H1 (cell line): ENCODE results near the gene UBTD2. TPM values are rescaled to one million over a fixed set of nuclear protein-coding genes. Genes with fewer than 3 reads are reported as not detected.

Source experiments
- CTCF ChIA-PET: fragments of 300-600 bp; sonication (Branson Sonifier 250); formaldehyde crosslinking; loops from one replicate; lab custom pipeline; 2021; ENCODE audit not compliant: partially characterized antibody; lab: Charles Lee
- POLR2A ChIA-PET: fragments of 300-600 bp; sonication (Branson Sonifier 250); formaldehyde crosslinking; loops from one replicate; lab custom pipeline; 2021; ENCODE audit warnings: inconsistent platforms; ENCODE audit not compliant: partially characterized antibody; lab: Charles Lee
- DNase-seq, 2 experiments: peaks; one replicate each; pipeline versions ENCODE4 v3.0.0 to v3.0.0-alpha.2; 2010 to 2022; ENCODE audit warnings: low spot score in 2 of 2, low read depth in 1 of 2, mixed read lengths in 1 of 2
- FAIRE-seq: peaks from 2 replicates; lab custom pipeline; 2011; peaks lifted over from hg19 to GRCh38; lab: Jason Lieb, UNC
- H2AFZ ChIP-seq: 2 replicates; pipeline ENCODE4 v1.8.1; 2012; ENCODE audit warnings: low read length, inconsistent platforms
- H2AK5ac ChIP-seq: 2 replicates; pipeline ENCODE4 v1.6.1; 2013; ENCODE audit warnings: low read depth, low read length
- H2BK120ac ChIP-seq: replicated peaks from 2 replicates; pipeline ENCODE3; 2013; ENCODE audit warnings: low read depth, low read length, inconsistent platforms
- H2BK12ac ChIP-seq: 2 replicates; pipeline ENCODE4 v1.6.1; 2013; ENCODE audit warnings: low read depth, low read length
- H2BK15ac ChIP-seq: 2 replicates; pipeline ENCODE4 v1.6.1; 2013; ENCODE audit warnings: low read length
- H2BK20ac ChIP-seq: 2 replicates; pipeline ENCODE4 v1.6.1; 2013; ENCODE audit warnings: low read length
- H2BK5ac ChIP-seq: 2 replicates; pipeline ENCODE4 v1.6.1; 2013; ENCODE audit warnings: low read depth, low read length
- H3K14ac ChIP-seq: 2 replicates; pipeline ENCODE4 v1.6.1; 2013; ENCODE audit warnings: inconsistent platforms; ENCODE audit not compliant: insufficient read length
- H3K18ac ChIP-seq: 2 replicates; pipeline ENCODE4 v1.6.1; 2013; ENCODE audit warnings: low read length; ENCODE audit errors: extremely low read depth
- H3K23ac ChIP-seq: 2 replicates; pipeline ENCODE4 v1.6.1; 2013; ENCODE audit warnings: inconsistent platforms; ENCODE audit not compliant: insufficient read length
- H3K23me2 ChIP-seq: 2 replicates; pipeline ENCODE4 v1.6.1; 2013; ENCODE audit warnings: low read depth, low read length
- H3K27ac ChIP-seq: 2 replicates; pipeline ENCODE4 v1.6.1; 2011; ENCODE audit warnings: low read depth, low read length, inconsistent platforms
- H3K27me3 ChIP-seq, 4 experiments: replicated peaks in 1 of 4; 1 replicate in 1 of 4; 2 replicates in 3 of 4; pipeline versions ENCODE4 v1.6.1 to v1.8.1; 2011 to 2013; ENCODE audit warnings: low read length in 3 of 4, mild to moderate bottlenecking in 3 of 4, inconsistent platforms in 2 of 4, mixed read lengths in 2 of 4, moderate library complexity in 1 of 4; ENCODE audit not compliant: control insufficient read depth in 3 of 4, insufficient read depth in 3 of 4; ENCODE audit errors: extremely low read depth in 1 of 4
- H3K36me3 ChIP-seq, 4 experiments: 2 replicates each; pipeline versions ENCODE4 v1.6.1 to v1.8.1; 2011 to 2013; ENCODE audit warnings: mild to moderate bottlenecking in 4 of 4, low read length in 3 of 4, moderate library complexity in 2 of 4, control low read depth in 1 of 4, inconsistent platforms in 1 of 4; ENCODE audit not compliant: insufficient read depth in 4 of 4, control insufficient read depth in 2 of 4
- H3K4ac ChIP-seq: replicated peaks from 2 replicates; pipeline ENCODE3; 2013; ENCODE audit warnings: low read length, low read depth, mixed read lengths, inconsistent platforms; ENCODE audit not compliant: insufficient read length
- H3K4me1 ChIP-seq, 4 experiments: replicated peaks in 1 of 4; 1 replicate in 1 of 4; 2 replicates in 3 of 4; pipeline versions ENCODE4 v1.6.1 to v1.8.1; 2011 to 2013; ENCODE audit warnings: low read length in 3 of 4, inconsistent platforms in 2 of 4, mixed read lengths in 1 of 4; ENCODE audit not compliant: insufficient read depth in 4 of 4, control insufficient read depth in 3 of 4
- H3K4me2 ChIP-seq, 2 experiments: 2 replicates each; pipeline versions ENCODE4 v1.6.1 to v1.8.1; 2011 to 2013; ENCODE audit warnings: low read depth in 2 of 2, low read length in 2 of 2, control low read depth in 1 of 2, inconsistent platforms in 1 of 2, mild to moderate bottlenecking in 1 of 2; ENCODE audit not compliant: insufficient read depth in 1 of 2
- H3K4me3 ChIP-seq, 4 experiments: fragments of 200-600, 300-600 bp in 1 of 4; sonication (generic), shearing (Covaris generic), sonication (Bioruptor Twin) in 1 of 4; 2 replicates each; pipeline versions ENCODE4 v1.5.1 to v1.8.1; 2011 to 2016; ENCODE audit warnings: low read length in 4 of 4, low read depth in 3 of 4, control low read depth in 2 of 4, inconsistent platforms in 2 of 4, mild to moderate bottlenecking in 2 of 4, mixed read lengths in 1 of 4, moderate library complexity in 1 of 4; ENCODE audit not compliant: insufficient read depth in 2 of 4; ENCODE audit errors: extremely low read depth in 1 of 4
- H3K56ac ChIP-seq: replicated peaks from 2 replicates; pipeline ENCODE3; 2013; ENCODE audit warnings: low read depth, mild to moderate bottlenecking, mixed read lengths, low read length, inconsistent platforms; ENCODE audit not compliant: insufficient read length
- H3K79me1 ChIP-seq: 2 replicates; pipeline ENCODE4 v1.6.1; 2013; ENCODE audit warnings: low read depth, low read length, control low read depth
- H3K79me2 ChIP-seq, 2 experiments: 2 replicates each; pipeline versions ENCODE4 v1.6.1 to v1.8.1; 2012 to 2013; ENCODE audit warnings: low read length in 2 of 2, mild to moderate bottlenecking in 2 of 2, inconsistent platforms in 1 of 2; ENCODE audit not compliant: insufficient read depth in 2 of 2, control insufficient read depth in 1 of 2
- H3K9ac ChIP-seq, 4 experiments: replicated peaks in 1 of 4; 1 replicate in 1 of 4; 2 replicates in 3 of 4; pipeline versions ENCODE4 v1.6.1 to v1.8.1; 2011 to 2013; ENCODE audit warnings: low read depth in 3 of 4, low read length in 3 of 4, control low read depth in 2 of 4, mild to moderate bottlenecking in 2 of 4, moderate library complexity in 2 of 4, inconsistent platforms in 1 of 4; ENCODE audit errors: extremely low read depth in 1 of 4
- H3K9me3 ChIP-seq, 2 experiments: 2 replicates each; pipeline versions ENCODE4 v1.6.1 to v1.8.1; 2012 to 2013; ENCODE audit warnings: mild to moderate bottlenecking in 2 of 2, moderate library complexity in 2 of 2, control low read depth in 1 of 2, inconsistent platforms in 1 of 2, low read depth in 1 of 2, low read length in 1 of 2, mixed read lengths in 1 of 2; ENCODE audit not compliant: insufficient read depth in 2 of 2
- H4K20me1 ChIP-seq, 2 experiments: replicated peaks in 1 of 2; 2 replicates each; pipeline versions ENCODE3 to v1.8.1; 2011 to 2013; ENCODE audit warnings: inconsistent platforms in 2 of 2, low read length in 2 of 2, mild to moderate bottlenecking in 1 of 2; ENCODE audit not compliant: insufficient read depth in 2 of 2, control insufficient read depth in 1 of 2
- H4K5ac ChIP-seq: 2 replicates; pipeline ENCODE4 v1.6.1; 2013; ENCODE audit warnings: low read length, low read depth, mixed read lengths, inconsistent platforms; ENCODE audit not compliant: insufficient read length
- H4K8ac ChIP-seq: 2 replicates; pipeline ENCODE4 v1.8.0; 2013; ENCODE audit warnings: mild to moderate bottlenecking, moderate library complexity, low read length, inconsistent platforms; ENCODE audit not compliant: insufficient read depth; ENCODE audit errors: extremely low read depth
- H4K91ac ChIP-seq: replicated peaks from 2 replicates; pipeline ENCODE3; 2013; ENCODE audit warnings: low read length, mixed read lengths, inconsistent platforms; ENCODE audit not compliant: insufficient read length
- CBX5 ChIP-seq: fragments of 300-800, 300-1000 bp; sonication (generic); IDR thresholded peaks from 2 replicates; pipeline ENCODE4 v1.7.1; 2016; ENCODE audit warnings: antibody characterized with exemption, low read length, low read depth
- CHD1 ChIP-seq: IDR thresholded peaks from 2 replicates; pipeline ENCODE4 v1.6.1; 2012; ENCODE audit warnings: low read depth, low read length, improper control_type of control experiment
- CREB1 ChIP-seq: IDR thresholded peaks from 2 replicates; pipeline ENCODE4 v1.6.1; 2012; ENCODE audit warnings: inconsistent platforms
- EP300 ChIP-seq, 2 experiments: IDR thresholded peaks; 1 replicate in 1 of 2; 2 replicates in 1 of 2; pipeline ENCODE4 v1.6.1; 2011 to 2012; ENCODE audit warnings: low read depth in 2 of 2, low read length in 2 of 2, mild to moderate bottlenecking in 2 of 2, borderline replicate concordance in 1 of 2, inconsistent platforms in 1 of 2, moderate library complexity in 1 of 2
- EZH2 ChIP-seq: fragments of 200-600 bp; sonication (generic); IDR thresholded peaks from 2 replicates; pipeline ENCODE4 v1.7.1; 2012; ENCODE audit warnings: low read depth, mild to moderate bottlenecking, moderate library complexity, low read length, inconsistent platforms; ENCODE audit not compliant: severe bottlenecking
- NRF1 ChIP-seq: IDR thresholded peaks from 2 replicates; pipeline ENCODE4 v1.6.1; 2011; ENCODE audit warnings: mild to moderate bottlenecking, low read depth, low read length, improper control_type of control experiment
- POLR2AphosphoS5 ChIP-seq: IDR thresholded peaks from 2 replicates; pipeline ENCODE4 v1.6.1; 2011; ENCODE audit warnings: low read depth, low read length
- RAD21 ChIP-seq, 2 experiments: IDR thresholded peaks in 1 of 2; conservative IDR thresholded peaks in 1 of 2; 2 replicates each; pipeline ENCODE4 v1.6.1; 2011; ENCODE audit warnings: low read depth in 2 of 2, low read length in 2 of 2, improper control_type of control experiment in 1 of 2, inconsistent platforms in 1 of 2, mild to moderate bottlenecking in 1 of 2, moderate library complexity in 1 of 2
- SAP30 ChIP-seq: fragments of 300-600 bp; sonication (generic); IDR thresholded peaks from 2 replicates; pipeline ENCODE4 v1.7.1; 2012; ENCODE audit warnings: low read length, moderate library complexity, mild to moderate bottlenecking, inconsistent platforms; ENCODE audit not compliant: insufficient read depth, insufficient replicate concordance
- SP1 ChIP-seq: IDR thresholded peaks from 2 replicates; pipeline ENCODE4 v1.6.1; 2011; ENCODE audit warnings: low read depth, low read length
- ZNF274 ChIP-seq: IDR thresholded peaks from 2 replicates; pipeline ENCODE4 v1.7.0; 2012; ENCODE audit warnings: low read length, borderline replicate concordance; ENCODE audit errors: extremely low read depth
- WGBS, 2 experiments: shearing (Covaris generic) in 1 of 2; methylation state at CpG; one replicate each; pipeline versions ENCODE4 v1.1.6 to v1.1.7; 2013 to 2015; ENCODE audit warnings: low lambda C conversion rate in 2 of 2, mixed read lengths in 2 of 2, inconsistent platforms in 1 of 2, low coverage in 1 of 2, missing lambda C conversion rate in 1 of 2; ENCODE audit not compliant: insufficient replicate concordance in 2 of 2, insufficient coverage in 1 of 2, insufficient read length in 1 of 2; ENCODE audit errors: extremely low coverage in 1 of 2, missing lambda C conversion rate in 1 of 2; 5-methylcytosine and 5-hydroxymethylcytosine counted together
- polyA plus RNA-seq, 7 experiments: library from polyadenylated mRNA; depleted of rRNA in 3 of 7; stranded (reverse) in 5 of 7; unstranded in 2 of 7; fragments of >200 nt in 5 of 7; fragments of 200-250 nt in 2 of 7; gene quantifications; 1 replicate in 5 of 7; 2 replicates in 1 of 7; 4 replicates in 1 of 7; pipeline versions ENCODE4 v1.2.1 to v1.2.3, GENCODE V29; 2011 to 2013; ENCODE audit warnings: missing spikeins in 2 of 7, mixed read lengths in 2 of 7
- total RNA-seq: library from RNA; stranded (reverse); fragmentation: NEBNext Ultra II Directional; extraction: Animal tissue kit (Norgen Biotek cat#: 25700); gene quantifications from 2 replicates; pipeline ENCODE4 v1.2.1, GENCODE V29; 2021

The UBTD2 gene
- total and polyA plus RNA-seq, 2 of the 8 experiments (the other 6 are each of a cell fraction or from before 2014, with no cell fraction given) = 14.5 to 39.2 TPM

DNA sequence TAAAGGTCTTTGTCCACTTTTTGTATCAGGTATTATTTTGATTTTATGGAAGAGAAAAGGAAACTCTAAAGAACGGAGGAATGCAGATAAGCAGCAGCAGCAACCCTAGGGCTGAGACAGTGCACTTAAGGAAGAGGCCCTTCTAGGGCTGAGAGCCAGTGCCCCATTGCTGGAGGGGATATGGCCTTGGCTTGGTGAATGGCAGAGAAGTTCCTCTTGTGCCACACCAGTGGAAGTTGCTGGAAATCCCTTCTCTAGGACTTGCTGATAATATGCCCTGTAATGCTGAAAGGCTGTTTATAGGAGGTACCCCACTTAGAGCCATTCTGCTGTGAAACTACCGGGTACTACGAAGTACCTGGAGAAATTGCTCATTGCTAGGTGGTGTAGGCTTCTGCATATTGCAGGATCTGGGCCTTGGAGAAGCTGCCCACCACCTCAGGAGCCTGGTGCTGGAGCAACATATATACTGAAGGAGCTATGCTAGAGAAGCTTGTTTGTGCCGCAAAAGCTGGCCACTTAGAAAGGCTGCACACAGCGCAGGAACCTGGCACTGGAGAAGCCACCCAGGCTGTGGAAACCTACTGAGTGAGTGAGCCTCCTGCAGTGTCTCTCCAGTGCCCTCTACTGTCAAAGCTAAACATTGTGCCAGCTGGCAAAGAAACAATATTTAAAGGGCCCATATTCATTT, 9.6 kb upstream of the UBTD2 start:
- no peaks in the 10 kb centered on the region for H3K27me3 ChIP-seq
- 84% methylated on average over 5 of the region's 5 CpGs; no CpG with 5 or more reads in 1 of the 2 experiments for WGBS, 2 experiments
- H3K79me2 ChIP-seq = no peaks in the 10 kb centered on the region
- H3K9me3 ChIP-seq = no peaks in the 10 kb centered on the region
- no peaks in the 10 kb centered on the region for H4K20me1 ChIP-seq
- H3K4me1 ChIP-seq = peaks cover 0 to 4% (median 0%) of the 10 kb centered on the region in 4 experiments; a peak in 1 of 7 replicates
- ChIA-PET POLR2A (interaction anchor here (1.0 kb wide), 1 partner anchor 10 kb away, joined by 3 read pairs; the partner anchor contains the start of gene UBTD2), CTCF (interaction anchor here (0.8 to 3.1 kb wide), 25 partner anchors 8 to 297 kb away, joined by 3 to 17 read pairs (median 3); no protein-coding TSS in a partner anchor)
- no peak overlapping the region for H2AFZ ChIP-seq
- H3K4me2 ChIP-seq = no peak overlapping the region
- H3K18ac ChIP-seq = no peak overlapping the region
- H4K91ac ChIP-seq = no peak overlapping the region
- 0 out of 2 replicates have a peak overlapping the region, but pooled peaks have one; percentile 33 for H2BK12ac ChIP-seq
- no peak overlapping the region for H3K56ac ChIP-seq
- H3K14ac ChIP-seq = no peak overlapping the region
- H3K23ac ChIP-seq = no peak overlapping the region
- H2BK5ac ChIP-seq = 0 out of 2 replicates have a peak overlapping the region, but pooled peaks have one; percentile 49
- H4K5ac ChIP-seq = no peak overlapping the region
- H3K4me3 ChIP-seq = no peak overlapping the region
- H3K79me1 ChIP-seq = no peaks in the 10 kb centered on the region
- no peak overlapping the region for H2AK5ac ChIP-seq
- no peak overlapping the region for H2BK120ac ChIP-seq
- H2BK15ac ChIP-seq = 0 out of 2 replicates have a peak overlapping the region, but pooled peaks have one; percentile 40
- H3K36me3 ChIP-seq = no peaks in the 10 kb centered on the region
- DNase-seq = peak; percentile 27 to 58
- peak overlapping the region; percentile 9; the same call in 1 of the 2 replicates for H2BK20ac ChIP-seq
- no peaks in the 10 kb centered on the region for H3K23me2 ChIP-seq
- H4K8ac ChIP-seq = no peak overlapping the region
- H3K27ac ChIP-seq = no peak overlapping the region
- peak; percentile 90 for FAIRE-seq
- H3K9ac ChIP-seq = no peak overlapping the region
- H3K4ac ChIP-seq = no peak overlapping the region
- TF ChIP-seq POLR2AphosphoS5 (no peak), RAD21 (IDR thresholded peaks at IDR 0.05 in 1 of 2, conservative IDR thresholded peaks at IDR 0.05 in 1 of 2; ENCODE audit: low read depth in 2 of 2, low read length in 2 of 2) (peak; percentile 86 to 93), EZH2 (no peak), SP1 (0 out of 2 replicates have a peak, but pooled peaks have one; percentile 62), NRF1 (no peak), CHD1 (no peak), CREB1 (no peak), CBX5 (no peak), EP300 (IDR thresholded peaks at IDR 0.05; ENCODE audit: borderline replicate concordance in 1 of 2, low read depth in 2 of 2, low read length in 2 of 2) (no peak), ZNF274 (no peak), SAP30 (no peak)
